B cell (primary cell): ENCODE results near the gene NFIC. TPM values are rescaled to one million over a fixed set of nuclear protein-coding genes. Genes with fewer than 3 reads are reported as not detected.
A peak's percentile ranks its signal among the peaks of the same experiment; 100 is the strongest.

Experiments
- ATAC-seq: fragments of 200-7000 bp; cut with Tn5 transposase; one replicate; pipeline ENCODE4 v1.10.0; 2021; ENCODE audit warnings: low read depth, mild to moderate bottlenecking, moderate number of reproducible peaks, moderate library complexity
- CTCF ChIA-PET: fragments of 350-600 bp; sonication (Branson Sonifier 250); formaldehyde crosslinking; loops from one replicate; lab custom pipeline; 2021; ENCODE audit warnings: antibody characterized with exemption, inconsistent platforms; lab: Charles Lee
- POLR2A ChIA-PET: fragments of 350-600 bp; sonication (Branson Sonifier 250); formaldehyde crosslinking; loops from one replicate; lab custom pipeline; 2021; ENCODE audit warnings: antibody characterized with exemption; lab: Charles Lee
- DNase-seq: peaks from one replicate; pipeline ENCODE4 v3.0.0; 2013
- H2AFZ ChIP-seq: 2 replicates; pipeline ENCODE4 v1.6.1; 2012; ENCODE audit warnings: mild to moderate bottlenecking, low read depth, low read length; ENCODE audit not compliant: insufficient read depth, poor library complexity, severe bottlenecking
- H3K27ac ChIP-seq, 2 donors: 1 replicate in 1 of 2; 2 replicates in 1 of 2; pipeline ENCODE4 v1.5.1; 2012 to 2013; ENCODE audit warnings: low read length in 2 of 2, mild to moderate bottlenecking in 2 of 2, moderate library complexity in 1 of 2
- H3K27me3 ChIP-seq, 4 experiments: fragments of 200-600 bp in 1 of 4; sonication (generic) in 1 of 4; replicated peaks in 1 of 4; 1 replicate in 2 of 4; 2 replicates in 2 of 4; pipeline versions ENCODE4 v1.6.1 to v1.7.0; 2013 to 2016; ENCODE audit warnings: low read length in 3 of 4, mild to moderate bottlenecking in 2 of 4, mixed read lengths in 1 of 4, moderate library complexity in 1 of 4; ENCODE audit not compliant: insufficient read depth in 4 of 4, control insufficient read depth in 3 of 4; ENCODE audit errors: control extremely low read depth in 1 of 4
- H3K36me3 ChIP-seq, 2 experiments: replicated peaks in 1 of 2; 1 replicate in 1 of 2; 2 replicates in 1 of 2; pipeline versions ENCODE4 v1.6.1 to v1.7.1; 2013; ENCODE audit warnings: low read length in 1 of 2; ENCODE audit not compliant: insufficient read depth in 2 of 2, control insufficient read depth in 1 of 2; ENCODE audit errors: control extremely low read depth in 1 of 2, extremely low read depth in 1 of 2
- H3K4me1 ChIP-seq, 2 donors: fragments of 200-600 bp in 1 of 2; sonication (generic) in 1 of 2; 1 replicate in 1 of 2; 2 replicates in 1 of 2; pipeline versions ENCODE4 v1.5.1 to v1.6.1; 2013 to 2017; ENCODE audit warnings: low read length in 2 of 2; ENCODE audit not compliant: control insufficient read depth in 2 of 2, insufficient read depth in 2 of 2
- H3K4me2 ChIP-seq: replicated peaks from 2 replicates; pipeline ENCODE3; 2012; ENCODE audit warnings: mild to moderate bottlenecking, low read depth, low read length; ENCODE audit not compliant: poor library complexity, severe bottlenecking
- H3K4me3 ChIP-seq, 5 experiments: fragments of 200-600 bp in 1 of 5; sonication (generic) in 1 of 5; 1 replicate in 3 of 5; 2 replicates in 2 of 5; pipeline versions ENCODE4 v1.5.1 to v1.7.0; 2011 to 2016; ENCODE audit warnings: low read length in 4 of 5, mild to moderate bottlenecking in 4 of 5, low read depth in 2 of 5, control low read depth in 1 of 5, moderate library complexity in 1 of 5; ENCODE audit not compliant: insufficient read depth in 1 of 5; ENCODE audit errors: control extremely low read depth in 1 of 5, extremely low read depth in 1 of 5
- H3K79me2 ChIP-seq: fragments of 200-600 bp; sonication (generic); one replicate; pipeline ENCODE4 v1.6.0; 2016; ENCODE audit warnings: low read length; ENCODE audit not compliant: control insufficient read depth, insufficient read depth
- H3K9ac ChIP-seq: fragments of 200-600 bp; sonication (generic); 2 replicates; pipeline ENCODE4 v1.6.1; 2017; ENCODE audit warnings: mild to moderate bottlenecking, low read length, moderate library complexity
- H3K9me3 ChIP-seq, 3 donors: one replicate each; pipeline versions ENCODE4 v1.6.1 to v1.7.1; 2013; ENCODE audit warnings: low read length in 2 of 3; ENCODE audit not compliant: control insufficient read depth in 2 of 3, insufficient read depth in 1 of 3; ENCODE audit errors: control extremely low read depth in 1 of 3
- H4K20me1 ChIP-seq: 2 replicates; pipeline ENCODE4 v1.6.0; 2012; ENCODE audit warnings: mild to moderate bottlenecking, low read length; ENCODE audit not compliant: insufficient read depth, control insufficient read depth, poor library complexity, severe bottlenecking
- H3K27ac Mint-ChIP-seq: one replicate; pipeline ENCODE4 v1.8.0; 2021; ENCODE audit warnings: mixed read lengths
- H3K27me3 Mint-ChIP-seq: one replicate; pipeline ENCODE4 v1.8.0; 2021; ENCODE audit warnings: mixed read lengths
- H3K4me1 Mint-ChIP-seq: one replicate; pipeline ENCODE4 v1.8.0; 2021; ENCODE audit warnings: mixed read lengths
- H3K4me3 Mint-ChIP-seq: one replicate; pipeline ENCODE4 v1.8.0; 2021; ENCODE audit warnings: mixed read lengths
- H3K9me3 Mint-ChIP-seq: one replicate; pipeline ENCODE4 v1.8.0; 2022; ENCODE audit warnings: mixed read lengths; ENCODE audit not compliant: insufficient read depth
- CTCF ChIP-seq: fragments of 200-600 bp; IDR thresholded peaks from one replicate; pipeline ENCODE4 v1.8.0; 2022; ENCODE audit warnings: antibody characterized with exemption, mild to moderate bottlenecking
- EZH2 ChIP-seq: IDR thresholded peaks from 2 replicates; pipeline ENCODE4 v1.6.1; 2012; ENCODE audit warnings: borderline replicate concordance, low read depth, mild to moderate bottlenecking, moderate library complexity, low read length; ENCODE audit not compliant: insufficient read depth, poor library complexity, severe bottlenecking
- WGBS: methylation state at CpG from one replicate; pipeline ENCODE4 v1.1.5; 2013; ENCODE audit warnings: missing lambda C conversion rate; ENCODE audit not compliant: insufficient coverage; 5-methylcytosine and 5-hydroxymethylcytosine counted together
- intact Hi-C: fragments of 100-400 bp; cut with micrococcal nuclease; formaldehyde crosslinking; loops from one replicate; pipeline ENCODE4 v1.10.0; 2022
- polyA plus RNA-seq: library from polyadenylated mRNA; depleted of rRNA; stranded (reverse); fragments of >200 nt; gene quantifications from 2 replicates; pipeline ENCODE4 v1.2.3, GENCODE V29; 2012
- total RNA-seq, 2 donors: library from RNA; stranded (reverse); fragments of 120-200 nt in 1 of 2; gene quantifications; 1 replicate in 1 of 2; 2 replicates in 1 of 2; pipeline versions ENCODE4 v1.2.3 to v1.2.4, GENCODE V29; 2013 to 2022

Gene NFIC
- total and polyA plus RNA-seq, 2 donors (not counting 1 experiment from before 2014, with no cell fraction given), result 3.8 to 23.6 TPM

- POLR2A ChIA-PET, result no interaction called here
- H3K4me2 ChIP-seq, result no peak overlapping the region
- CTCF ChIA-PET, result interaction anchor here (1.0 to 1.5 kb wide), 3 partner anchors 31 to 93 kb away, joined by 3 to 7 read pairs (median 5); no protein-coding TSS in a partner anchor
- TF ChIP-seq CTCF (no peak), EZH2 (no peak)
- intact Hi-C loops, result no loop called here
- H3K27ac ChIP-seq, result no peak overlapping the region
- no peak for ATAC-seq
- no peaks in the 10 kb centered on the region for H3K79me2 ChIP-seq
- H2AFZ ChIP-seq, result no peak overlapping the region
- no peaks in the 10 kb centered on the region for H3K36me3 ChIP-seq
- H3K9me3 ChIP-seq, result peaks cover 0 to 4% (median 0%) of the 10 kb centered on the region in 3 donors
- H3K27me3 ChIP-seq, result peaks cover 0 to 32% (median 6%) of the 10 kb centered on the region in 4 experiments
- peaks cover 5 to 8% of the 10 kb centered on the region in 2 donors for H3K4me1 ChIP-seq
- Mint-ChIP-seq H3K9me3 (no peaks in the 10 kb centered on the region), H3K27ac (no peak overlapping the region), H3K4me3 (no peak overlapping the region), H3K4me1 (peaks cover 4% of the 10 kb centered on the region), H3K27me3 (peaks cover 10% of the 10 kb centered on the region)
- H4K20me1 ChIP-seq, result no peaks in the 10 kb centered on the region
- no peak overlapping the region for H3K4me3 ChIP-seq
- 66% methylated on average over 10 of the region's 22 CpGs for WGBS
- no peak overlapping the region for H3K9ac ChIP-seq
- no peak for DNase-seq
Measured at GRCh38 chr19:3336680-3337523, 29.5 kb upstream of the NFIC start.

- peaks cover 0 to 32% (median 6%) of the 10 kb centered on the region in 4 experiments for H3K27me3 ChIP-seq
- H3K27ac Mint-ChIP-seq, result no peak overlapping the region
- H3K79me2 ChIP-seq, result no peaks in the 10 kb centered on the region
- no peak overlapping the region for H3K27ac ChIP-seq
- H3K36me3 ChIP-seq, result no peaks in the 10 kb centered on the region
- POLR2A ChIA-PET, result no interaction called here
- no peaks in the 10 kb centered on the region for H3K9me3 Mint-ChIP-seq
- peak; percentile 30 for DNase-seq
- no peaks in the 10 kb centered on the region for H4K20me1 ChIP-seq
- CTCF ChIA-PET, result interaction anchor here (0.8 to 1.4 kb wide), 2 partner anchors 77 to 91 kb away, joined by 3 read pairs; no protein-coding TSS in a partner anchor
- peaks cover 5 to 8% of the 10 kb centered on the region in 2 donors for H3K4me1 ChIP-seq
- H3K27me3 Mint-ChIP-seq, result peaks cover 10% of the 10 kb centered on the region
- 6% methylated on average over 11 of the region's 12 CpGs for WGBS
- H2AFZ ChIP-seq, result peak overlapping the region; percentile 56
- H3K4me2 ChIP-seq, result peak overlapping the region; percentile 57
- H3K4me3 ChIP-seq, result no peak overlapping the region
- H3K4me3 Mint-ChIP-seq, result no peak overlapping the region
- ATAC-seq, result peak; percentile 14
- no peak overlapping the region for H3K9ac ChIP-seq
- H3K9me3 ChIP-seq, result no peaks in the 10 kb centered on the region
- H3K4me1 Mint-ChIP-seq, result peaks cover 4% of the 10 kb centered on the region
- TF ChIP-seq EZH2, result no peak
- no peak for TF ChIP-seq CTCF
- intact Hi-C loops, result no loop called here
Measured at GRCh38 chr19:3338541-3339181, 27.7 kb upstream of the NFIC start.
